ENCODE measurements around the gene EVI5L.

GRCh38 chr19:7784856-7785255 lies 45.2 kb upstream of the EVI5L start:
- TF ChIP-seq CHD2 (IDR thresholded peaks at IDR 0.05; ENCODE audit: low read length, partially characterized antibody): no peak
- no peak for TF ChIP-seq CTCF (IDR thresholded peaks at IDR 0.05)
- no peak for TF ChIP-seq TAF1 (IDR thresholded peaks at IDR 0.05; ENCODE audit: borderline replicate concordance, low read depth, low read length)
- no peak for TF ChIP-seq NRF1 (IDR thresholded peaks at IDR 0.05; ENCODE audit: low read depth, low read length)
- TF ChIP-seq SIN3A (IDR thresholded peaks at IDR 0.05; ENCODE audit: borderline replicate concordance, low read depth, low read length): no peak
- no peak for TF ChIP-seq MAX (IDR thresholded peaks at IDR 0.05; ENCODE audit: low read depth)
- TF ChIP-seq MXI1 (IDR thresholded peaks at IDR 0.05; ENCODE audit: low read depth, low read length): no peak
- no peak for TF ChIP-seq POLR2AphosphoS5 (IDR thresholded peaks at IDR 0.05; ENCODE audit: low read depth, low read length)
- no peak for TF ChIP-seq FOXM1 (IDR thresholded peaks at IDR 0.05; ENCODE audit: low read depth)
- no peak for TF ChIP-seq RFX5 (IDR thresholded peaks at IDR 0.05; ENCODE audit: low read length)
- TF ChIP-seq ELF1 (IDR thresholded peaks at IDR 0.05): no peak
- TF ChIP-seq GABPA (IDR thresholded peaks at IDR 0.05; ENCODE audit: low read depth): no peak
- no peak for TF ChIP-seq USF2 (IDR thresholded peaks at IDR 0.05; ENCODE audit: borderline replicate concordance, low read depth, low read length)
